IMR-90 (cell line): ENCODE results near the gene SLC16A4. TPM values are rescaled to one million over a fixed set of nuclear protein-coding genes. Genes with fewer than 3 reads are reported as not detected.

Experiments used
- ATAC-seq: fragments of 200-7000 bp; cut with Tn5 transposase; 2 replicates; pipeline ENCODE4 v1.9.1; 2020; ENCODE audit warnings: low read depth, mild to moderate bottlenecking, moderate library complexity
- BruUV-seq: library from RNA; stranded (reverse); fragments of 400-500 nt; replicated peaks from 2 replicates; lab custom pipeline; 2021; lab: Mats Ljungman, UMichigan
- CTCF ChIA-PET: fragments of 300-600 bp; formaldehyde crosslinking; extraction: SDS; loops from one replicate; lab custom pipeline; 2021; ENCODE audit warnings: antibody characterized with exemption; lab: Yijun Ruan, JAX
- POLR2A ChIA-PET: fragments of 300-600 bp; sonication (Branson Sonifier 250); formaldehyde crosslinking; loops from one replicate; lab custom pipeline; 2022; ENCODE audit warnings: antibody characterized with exemption; ENCODE audit not compliant: unreplicated experiment; lab: Charles Lee
- DNase-seq: peaks from one replicate; pipeline ENCODE4 v3.0.0; 2013
- H2AFZ ChIP-seq: replicated peaks from 2 replicates; pipeline ENCODE3; 2013; ENCODE audit warnings: low read length, mild to moderate bottlenecking; ENCODE audit not compliant: poor library complexity
- H2AK5ac ChIP-seq: 2 replicates; pipeline ENCODE4 v1.6.1; 2013; ENCODE audit warnings: low read depth, low read length, inconsistent platforms
- H2AK9ac ChIP-seq: replicated peaks from 2 replicates; pipeline ENCODE3; 2013; ENCODE audit warnings: mild to moderate bottlenecking, low read depth, low read length, moderate library complexity; ENCODE audit not compliant: poor library complexity
- H2BK120ac ChIP-seq: 2 replicates; pipeline ENCODE4 v1.6.1; 2013; ENCODE audit warnings: low read depth, low read length, inconsistent platforms
- H2BK15ac ChIP-seq: 3 replicates; pipeline ENCODE4 v1.6.1; 2013; ENCODE audit warnings: low read depth, low read length, inconsistent platforms
- H2BK20ac ChIP-seq: 2 replicates; pipeline ENCODE4 v1.6.1; 2013; ENCODE audit warnings: low read depth, mild to moderate bottlenecking, inconsistent platforms, low read length, moderate library complexity
- H2BK5ac ChIP-seq: 2 replicates; pipeline ENCODE4 v1.6.1; 2013; ENCODE audit warnings: mild to moderate bottlenecking, low read depth, low read length, inconsistent platforms; ENCODE audit not compliant: poor library complexity, severe bottlenecking
- H3K14ac ChIP-seq: replicated peaks from 2 replicates; pipeline ENCODE4 v1.6.1; 2013; ENCODE audit warnings: low read depth, low read length, inconsistent platforms
- H3K18ac ChIP-seq: 2 replicates; pipeline ENCODE4 v1.6.1; 2013; ENCODE audit warnings: low read depth, low read length, control low read depth
- H3K23ac ChIP-seq: 2 replicates; pipeline ENCODE4 v1.6.1; 2013; ENCODE audit warnings: low read depth, low read length, inconsistent platforms
- H3K27ac ChIP-seq: 2 replicates; pipeline ENCODE4 v1.5.1; 2013; ENCODE audit warnings: mild to moderate bottlenecking, control low read depth, low read length; ENCODE audit not compliant: insufficient read depth
- H3K27me3 ChIP-seq: 2 replicates; pipeline ENCODE4 v1.6.1; 2013; ENCODE audit warnings: low read length; ENCODE audit not compliant: control insufficient read depth, insufficient read depth
- H3K36me3 ChIP-seq: 2 replicates; pipeline ENCODE4 v1.6.1; 2013; ENCODE audit warnings: low read length, mixed read lengths; ENCODE audit not compliant: control insufficient read depth, insufficient read depth
- H3K4ac ChIP-seq: 2 replicates; pipeline ENCODE4 v1.6.1; 2013; ENCODE audit warnings: low read depth, low read length, inconsistent platforms
- H3K4me1 ChIP-seq: 2 replicates; pipeline ENCODE4 v1.6.1; 2013; ENCODE audit warnings: low read length, mixed read lengths; ENCODE audit not compliant: control insufficient read depth, insufficient read depth
- H3K4me2 ChIP-seq: 2 replicates; pipeline ENCODE4 v1.6.1; 2013; ENCODE audit warnings: low read depth, mild to moderate bottlenecking, control low read depth, low read length, moderate library complexity
- H3K4me3 ChIP-seq: 2 replicates; pipeline ENCODE4 v1.5.1; 2013; ENCODE audit warnings: low read depth, mild to moderate bottlenecking, control low read depth, low read length, moderate library complexity; ENCODE audit not compliant: insufficient read depth
- H3K56ac ChIP-seq: 2 replicates; pipeline ENCODE4 v1.6.1; 2013; ENCODE audit warnings: low read length, inconsistent platforms; ENCODE audit not compliant: insufficient read depth; ENCODE audit errors: extremely low read depth
- H3K79me1 ChIP-seq, 2 experiments: 2 replicates each; pipeline ENCODE4 v1.6.1; 2013; ENCODE audit warnings: low read length in 2 of 2, inconsistent platforms in 1 of 2, low read depth in 1 of 2
- H3K9ac ChIP-seq: 2 replicates; pipeline ENCODE4 v1.6.1; 2013; ENCODE audit warnings: low read depth, low read length, control low read depth
- H3K9me1 ChIP-seq: 2 replicates; pipeline ENCODE4 v1.6.1; 2013; ENCODE audit warnings: low read length, inconsistent platforms; ENCODE audit not compliant: insufficient read depth
- H3K9me3 ChIP-seq: 2 replicates; pipeline ENCODE4 v1.6.1; 2013; ENCODE audit warnings: low read length; ENCODE audit not compliant: control insufficient read depth, insufficient read depth
- H4K20me1 ChIP-seq: 2 replicates; pipeline ENCODE4 v1.6.1; 2013; ENCODE audit warnings: low read length, inconsistent platforms; ENCODE audit not compliant: insufficient read depth
- H4K5ac ChIP-seq: 2 replicates; pipeline ENCODE4 v1.6.1; 2013; ENCODE audit warnings: mild to moderate bottlenecking, low read depth, low read length, control low read depth
- H4K8ac ChIP-seq, 2 experiments: 2 replicates each; pipeline ENCODE4 v1.6.1; 2013; ENCODE audit warnings: low read depth in 2 of 2, low read length in 2 of 2, control low read depth in 1 of 2, inconsistent platforms in 1 of 2
- H4K91ac ChIP-seq: 2 replicates; pipeline ENCODE4 v1.6.1; 2013; ENCODE audit warnings: low read depth, low read length, inconsistent platforms; ENCODE audit not compliant: insufficient read depth
- BHLHE40 ChIP-seq: fragments of 150-350 bp; IDR thresholded peaks from 2 replicates; pipeline ENCODE4 v1.6.1; 2016; ENCODE audit warnings: mild to moderate bottlenecking, low read depth, low read length
- FOS ChIP-seq: fragments of 150-350 bp; IDR thresholded peaks from 2 replicates; pipeline ENCODE4 v1.6.1; 2016; ENCODE audit warnings: low read depth, low read length
- MAZ ChIP-seq: IDR thresholded peaks from 2 replicates; pipeline ENCODE4 v1.6.1; 2012; ENCODE audit warnings: low read depth, mild to moderate bottlenecking, low read length, improper control_type of control experiment, moderate library complexity, borderline replicate concordance
- MXI1 ChIP-seq: IDR thresholded peaks from 2 replicates; pipeline ENCODE4 v1.6.1; 2012; ENCODE audit warnings: low read depth, mild to moderate bottlenecking, low read length, moderate library complexity, borderline replicate concordance
- RAD21 ChIP-seq: IDR thresholded peaks from 2 replicates; pipeline ENCODE4 v1.6.1; 2012; ENCODE audit warnings: low read length, improper control_type of control experiment
- RCOR1 ChIP-seq: IDR thresholded peaks from 2 replicates; pipeline ENCODE4 v1.6.1; 2012; ENCODE audit warnings: mild to moderate bottlenecking, low read length, improper control_type of control experiment; ENCODE audit not compliant: insufficient replicate concordance
- RFX5 ChIP-seq: IDR thresholded peaks from 2 replicates; pipeline ENCODE4 v1.8.0; 2012; ENCODE audit warnings: low read depth, mild to moderate bottlenecking, low read length, moderate library complexity
- SMC3 ChIP-seq: fragments of 150-350 bp; IDR thresholded peaks from 2 replicates; pipeline ENCODE4 v1.6.1; 2016; ENCODE audit warnings: low read depth, mild to moderate bottlenecking, antibody characterized with exemption, low read length, moderate library complexity
- WGBS, 2 experiments: methylation state at CpG; one replicate each; pipeline versions ENCODE4 v1.1.5 to v1.1.7; 2013; ENCODE audit warnings: missing lambda C conversion rate in 2 of 2; ENCODE audit not compliant: insufficient read length in 1 of 2; ENCODE audit errors: extremely low coverage in 2 of 2; 5-methylcytosine and 5-hydroxymethylcytosine counted together
- dilution Hi-C: fragments of 300-500 bp; cut with HindIII; formaldehyde crosslinking; loops from one replicate; pipeline ENCODE4 v1.14.3; 2018; ENCODE audit warnings: low sequenced_read_pairs; ENCODE audit not compliant: unreplicated experiment
- in situ Hi-C: fragments of 300-500 bp; cut with MboI; formaldehyde crosslinking; loops from 3 replicates; pipeline ENCODE4 v1.14.3; 2019; ENCODE audit warnings: low sequenced_read_pairs, inconsistent platforms, mixed read lengths
- intact Hi-C: fragments of 100-400 bp; cut with micrococcal nuclease; formaldehyde crosslinking; loops from 2 replicates; pipeline ENCODE4 v1.10.0; 2022
- polyA plus RNA-seq, 3 experiments: library from polyadenylated mRNA; depleted of rRNA; stranded (reverse); fragments of >200 nt; gene quantifications; 2 replicates each; pipeline ENCODE4 v1.2.3, GENCODE V29; 2012; ENCODE audit warnings: low replicate concordance in 1 of 3
- total RNA-seq: library from RNA; depleted of rRNA; stranded (reverse); fragments of >200 nt; gene quantifications from 2 replicates; pipeline ENCODE4 v1.2.3, GENCODE V29; 2012
- TF ChIP-seq, protein P1 (sequence below): fragments of 150-350 bp; IDR thresholded peaks from 2 replicates; pipeline ENCODE4 v1.6.1; 2017; ENCODE audit warnings: mild to moderate bottlenecking, antibody characterized with exemption, low read length, low read depth
- TF ChIP-seq, protein P2 (sequence below): fragments of 150-350 bp; IDR thresholded peaks from 2 replicates; pipeline ENCODE4 v1.6.1; 2016; ENCODE audit warnings: low read depth, mild to moderate bottlenecking, low read length, moderate library complexity, borderline replicate concordance

The SLC16A4 gene
- total and polyA plus RNA-seq, 2 of the 4 experiments (the other 2 are of a cell fraction), result 27.7 to 65.2 TPM

DNA sequence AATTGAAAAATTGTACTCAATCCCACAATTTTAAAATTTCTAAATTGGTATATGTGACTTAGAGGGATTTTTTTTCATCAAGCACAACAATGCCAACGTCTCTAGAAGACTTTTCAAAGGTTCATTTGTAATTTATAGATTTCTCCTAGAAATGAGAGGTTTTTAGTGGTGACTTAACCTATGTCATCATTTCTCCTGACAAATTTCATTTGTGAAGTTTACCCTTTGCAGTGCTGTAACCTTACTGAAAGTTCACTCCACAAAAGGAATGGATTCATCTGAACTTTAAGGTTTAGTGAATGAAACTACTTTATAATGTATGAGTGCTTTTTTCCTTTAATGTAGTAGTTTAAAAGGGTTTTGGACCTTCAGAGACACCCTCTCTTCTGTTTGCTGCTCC, 35.5 kb downstream of the SLC16A4 start:
- no peak overlapping the region for H3K14ac ChIP-seq
- H3K9me1 ChIP-seq, result no peaks in the 10 kb centered on the region
- no peak overlapping the region for H2AFZ ChIP-seq
- ATAC-seq, result no peak
- H3K4me1 ChIP-seq, result no peaks in the 10 kb centered on the region
- no peak overlapping the region for H2BK5ac ChIP-seq
- no peaks in the 10 kb centered on the region for H3K27me3 ChIP-seq
- H3K4ac ChIP-seq, result no peak overlapping the region
- no peak overlapping the region for H4K91ac ChIP-seq
- no TSS peak for BruUV-seq
- no CpG with 5 or more reads among the region's 1 CpG for WGBS, 2 experiments
- dilution Hi-C loops (no loop called here), in situ Hi-C loops (no loop called here), intact Hi-C loops (no loop called here)
- no peak overlapping the region for H3K4me2 ChIP-seq
- no peak overlapping the region for H3K27ac ChIP-seq
- no peak overlapping the region for H2BK120ac ChIP-seq
- ChIA-PET POLR2A (no interaction called here), CTCF (no interaction called here)
- no peaks in the 10 kb centered on the region; the same call in 1 of the 2 replicates for H4K20me1 ChIP-seq
- TF ChIP-seq FOS (no peak), MAZ (no peak), SMC3 (no peak), RFX5 (no peak), MXI1 (no peak), RCOR1 (no peak), RAD21 (no peak), BHLHE40 (no peak)
- TF ChIP-seq, protein P1, sequence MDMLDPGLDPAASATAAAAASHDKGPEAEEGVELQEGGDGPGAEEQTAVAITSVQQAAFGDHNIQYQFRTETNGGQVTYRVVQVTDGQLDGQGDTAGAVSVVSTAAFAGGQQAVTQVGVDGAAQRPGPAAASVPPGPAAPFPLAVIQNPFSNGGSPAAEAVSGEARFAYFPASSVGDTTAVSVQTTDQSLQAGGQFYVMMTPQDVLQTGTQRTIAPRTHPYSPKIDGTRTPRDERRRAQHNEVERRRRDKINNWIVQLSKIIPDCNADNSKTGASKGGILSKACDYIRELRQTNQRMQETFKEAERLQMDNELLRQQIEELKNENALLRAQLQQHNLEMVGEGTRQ, result no peak
- TF ChIP-seq, protein P2, sequence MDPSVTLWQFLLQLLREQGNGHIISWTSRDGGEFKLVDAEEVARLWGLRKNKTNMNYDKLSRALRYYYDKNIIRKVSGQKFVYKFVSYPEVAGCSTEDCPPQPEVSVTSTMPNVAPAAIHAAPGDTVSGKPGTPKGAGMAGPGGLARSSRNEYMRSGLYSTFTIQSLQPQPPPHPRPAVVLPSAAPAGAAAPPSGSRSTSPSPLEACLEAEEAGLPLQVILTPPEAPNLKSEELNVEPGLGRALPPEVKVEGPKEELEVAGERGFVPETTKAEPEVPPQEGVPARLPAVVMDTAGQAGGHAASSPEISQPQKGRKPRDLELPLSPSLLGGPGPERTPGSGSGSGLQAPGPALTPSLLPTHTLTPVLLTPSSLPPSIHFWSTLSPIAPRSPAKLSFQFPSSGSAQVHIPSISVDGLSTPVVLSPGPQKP, result no peak
- no peak overlapping the region for H3K56ac ChIP-seq
- H2AK9ac ChIP-seq, result no peak overlapping the region
- no peak overlapping the region for H2BK15ac ChIP-seq
- H3K4me3 ChIP-seq, result no peak overlapping the region
- no peak overlapping the region for H3K23ac ChIP-seq
- H4K5ac ChIP-seq, result no peak overlapping the region
- H4K8ac ChIP-seq, result no peak overlapping the region
- no peak overlapping the region for H2BK20ac ChIP-seq
- no peak overlapping the region for H3K18ac ChIP-seq
- H3K9me3 ChIP-seq, result no peaks in the 10 kb centered on the region
- H3K79me1 ChIP-seq, result peaks cover 19 to 38% of the 10 kb centered on the region in 2 experiments
- H2AK5ac ChIP-seq, result no peak overlapping the region
- DNase-seq, result no peak
- H3K9ac ChIP-seq, result no peak overlapping the region
- H3K36me3 ChIP-seq, result peaks cover 2% of the 10 kb centered on the region; the same call in 1 of the 2 replicates
